ENCODE measurements around the gene ERBB4. TPM values are rescaled to one million over a fixed set of nuclear protein-coding genes. Genes with fewer than 3 reads are reported as not detected.

The ERBB4 gene
- total and polyA plus RNA-seq, 2 of the 8 experiments (the other 6 are each of a cell fraction or from before 2014, with no cell fraction given): 0.34 to 1.3 TPM

GRCh38 chr2:212007972-212008371 lies 530.6 kb downstream of the ERBB4 start:
- no peak overlapping the region for H3K23ac ChIP-seq (ENCODE audit: insufficient read length)
- H4K8ac ChIP-seq (ENCODE audit: extremely low read depth, insufficient read depth, low read length): no peak overlapping the region
- H3K56ac ChIP-seq (replicated peaks; ENCODE audit: insufficient read length, low read depth, low read length): no peak overlapping the region
- no peak overlapping the region for H3K4me2 ChIP-seq (ENCODE audit: insufficient read depth in 1 of 2, low read depth in 2 of 2, low read length in 2 of 2)
- no peak overlapping the region for H3K4me3 ChIP-seq (ENCODE audit: extremely low read depth in 1 of 4, insufficient read depth in 2 of 4, low read depth in 3 of 4, low read length in 4 of 4)
- no peak overlapping the region for H4K91ac ChIP-seq (replicated peaks; ENCODE audit: insufficient read length, low read length)
- no peak overlapping the region for H2BK5ac ChIP-seq (ENCODE audit: low read depth, low read length)
- H3K27ac ChIP-seq (ENCODE audit: low read depth, low read length): no peak overlapping the region
- H3K4ac ChIP-seq (replicated peaks; ENCODE audit: insufficient read length, low read depth, low read length): no peak overlapping the region
- no peak overlapping the region for H4K5ac ChIP-seq (ENCODE audit: insufficient read length, low read depth, low read length)
- no peaks in the 10 kb centered on the region for H3K4me1 ChIP-seq (replicated peaks in 1 of 4; ENCODE audit: control insufficient read depth in 3 of 4, insufficient read depth in 4 of 4, low read length in 3 of 4)
- H3K79me1 ChIP-seq (ENCODE audit: low read depth, low read length): no peaks in the 10 kb centered on the region
- H3K23me2 ChIP-seq (ENCODE audit: low read depth, low read length): no peaks in the 10 kb centered on the region
- no peak overlapping the region for H3K14ac ChIP-seq (ENCODE audit: insufficient read length)
- no peaks in the 10 kb centered on the region for H3K79me2 ChIP-seq (ENCODE audit: control insufficient read depth in 1 of 2, insufficient read depth in 2 of 2, low read length in 2 of 2)
- no peak overlapping the region for H3K18ac ChIP-seq (ENCODE audit: extremely low read depth, low read length)
- H2AFZ ChIP-seq (ENCODE audit: low read length): no peak overlapping the region
- no peaks in the 10 kb centered on the region for H3K27me3 ChIP-seq (replicated peaks in 1 of 4; ENCODE audit: control insufficient read depth in 3 of 4, extremely low read depth in 1 of 4, insufficient read depth in 3 of 4, low read length in 3 of 4)
- ChIA-PET CTCF (ENCODE audit: partially characterized antibody) (no interaction called here), POLR2A (ENCODE audit: partially characterized antibody) (no interaction called here)
- H3K9ac ChIP-seq (replicated peaks in 1 of 4; ENCODE audit: extremely low read depth in 1 of 4, low read depth in 3 of 4, low read length in 3 of 4): no peak overlapping the region
- 86% methylated on average over 3 of the region's 3 CpGs; no CpG with 5 or more reads in 1 of the 2 experiments for WGBS, 2 experiments (ENCODE audit: extremely low coverage in 1 of 2, insufficient coverage in 1 of 2, insufficient read length in 1 of 2, insufficient replicate concordance in 2 of 2, low coverage in 1 of 2, low lambda C conversion rate in 2 of 2, missing lambda C conversion rate in 1 of 2)
- H4K20me1 ChIP-seq (replicated peaks in 1 of 2; ENCODE audit: control insufficient read depth in 1 of 2, insufficient read depth in 2 of 2, low read length in 2 of 2): no peaks in the 10 kb centered on the region
- H3K9me3 ChIP-seq (ENCODE audit: insufficient read depth in 2 of 2, low read depth in 1 of 2, low read length in 1 of 2): no peaks in the 10 kb centered on the region
- FAIRE-seq (no peak), DNase-seq (ENCODE audit: low read depth in 1 of 2, low spot score in 2 of 2) (no peak)
- H2BK12ac ChIP-seq (ENCODE audit: low read depth, low read length): no peak overlapping the region
- no peak overlapping the region for H2BK15ac ChIP-seq (ENCODE audit: low read length)
- TF ChIP-seq POLR2AphosphoS5 (IDR thresholded peaks at IDR 0.05; ENCODE audit: low read depth, low read length) (no peak), JUN (IDR thresholded peaks at IDR 0.05; ENCODE audit: low read depth, low read length) (no peak), SP4 (IDR thresholded peaks at IDR 0.05; ENCODE audit: low read length) (no peak)
- no peak overlapping the region for H2AK5ac ChIP-seq (ENCODE audit: low read depth, low read length)
- no peaks in the 10 kb centered on the region for H3K36me3 ChIP-seq (ENCODE audit: control insufficient read depth in 2 of 4, insufficient read depth in 4 of 4, low read length in 3 of 4)
- H2BK20ac ChIP-seq (ENCODE audit: low read length): no peak overlapping the region
- H2BK120ac ChIP-seq (replicated peaks; ENCODE audit: low read depth, low read length): no peak overlapping the region
